HG03045 (cell line): Measurements from ENCODE around the gene LARGE1.

Experiments
- ATAC-seq: cut with Tn5 transposase; IDR thresholded peaks from one replicate; pipeline ENCODE4 v1.9.1; 2021; ENCODE audit warnings: mild to moderate bottlenecking, moderate library complexity; ENCODE audit not compliant: unreplicated experiment

The LARGE1 gene

DNA sequence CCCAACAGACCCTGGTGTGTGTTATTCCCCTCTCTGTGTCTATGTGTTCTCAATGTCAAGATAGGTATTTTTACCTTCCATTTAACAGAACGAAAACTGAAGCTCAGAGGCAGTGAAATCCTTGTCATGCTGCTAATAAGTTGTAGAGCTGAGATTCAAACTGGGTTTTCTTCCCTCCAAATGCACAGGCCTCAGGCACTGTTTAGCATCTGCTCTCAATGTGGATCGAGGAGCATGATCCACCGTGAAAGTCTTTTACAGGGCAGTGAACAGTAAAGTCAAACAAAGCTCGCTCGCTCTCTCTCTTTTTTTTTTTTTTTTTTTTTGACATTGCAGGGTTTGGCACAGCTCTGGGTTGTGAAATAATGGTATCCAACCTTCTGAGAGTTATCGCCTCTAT, 461.1 kb downstream of the LARGE1 start:
- no peak for ATAC-seq

DNA sequence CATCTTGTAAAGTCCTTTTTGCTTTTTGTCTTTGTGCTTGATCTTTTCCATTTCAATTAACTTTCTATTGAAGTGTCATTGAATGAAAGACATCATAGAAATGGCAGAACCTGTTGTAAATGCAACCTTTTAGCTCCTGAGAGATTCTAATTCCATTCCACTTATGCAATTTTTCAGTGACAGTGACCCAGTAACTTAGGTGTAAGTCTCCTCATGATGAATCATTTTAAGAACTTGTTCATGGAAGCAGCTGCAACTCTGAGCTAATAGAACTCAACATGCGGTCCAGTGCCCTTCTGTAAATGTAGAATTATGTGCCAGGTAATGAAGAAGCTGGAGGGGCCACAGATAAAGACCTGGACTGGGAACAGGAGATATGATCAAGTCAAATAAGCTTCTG, 463.8 kb downstream of the LARGE1 start:
- ATAC-seq = no peak

DNA sequence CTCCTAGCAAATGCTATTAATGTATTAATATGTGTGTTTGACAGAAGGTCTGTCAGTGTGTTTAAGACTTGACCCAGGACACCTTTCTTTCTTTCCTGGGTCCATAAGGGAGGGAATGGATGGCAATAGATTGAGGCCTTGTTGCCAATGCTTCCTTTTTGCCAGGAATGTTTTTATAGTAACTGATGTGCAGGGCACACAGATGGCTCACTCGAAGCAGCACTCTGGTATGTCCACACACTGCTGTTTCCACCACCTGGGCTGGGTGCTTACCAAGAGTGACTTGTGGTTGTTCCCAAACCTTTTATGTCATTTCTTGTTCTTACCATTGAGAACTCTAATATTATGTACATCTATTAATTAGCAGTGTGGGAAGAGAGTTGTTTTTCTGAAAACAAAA, 465.2 kb downstream of the LARGE1 start:
- ATAC-seq = no peak

DNA sequence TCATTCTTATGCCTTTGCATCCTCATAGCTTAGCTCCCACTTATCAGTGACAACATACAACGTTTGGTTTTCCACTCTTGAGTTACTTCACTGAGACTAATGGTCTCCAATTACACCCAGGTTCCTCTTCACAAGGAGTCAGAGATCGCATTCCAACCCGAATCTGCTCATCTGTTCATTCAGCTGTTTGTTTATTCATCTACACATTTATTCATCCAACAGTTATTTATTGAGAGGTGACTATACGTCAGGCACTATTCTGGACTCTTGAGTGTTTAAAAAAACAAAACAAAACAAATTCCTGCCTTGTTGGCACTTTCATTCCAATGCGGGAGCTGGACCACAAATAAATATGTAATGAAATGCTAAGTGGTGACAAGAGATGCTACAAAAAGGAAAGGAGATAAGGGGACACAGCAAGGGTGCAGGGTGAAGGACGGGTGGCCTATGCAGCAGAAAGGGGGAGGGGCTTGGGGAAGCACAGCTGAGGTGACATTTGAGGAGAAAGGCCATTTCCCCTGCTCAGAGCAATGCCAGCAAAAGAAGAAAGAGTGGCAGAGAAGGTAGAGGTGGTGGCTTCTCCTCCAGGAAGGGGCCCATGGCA, 468.3 kb downstream of the LARGE1 start:
- no peak for ATAC-seq

DNA sequence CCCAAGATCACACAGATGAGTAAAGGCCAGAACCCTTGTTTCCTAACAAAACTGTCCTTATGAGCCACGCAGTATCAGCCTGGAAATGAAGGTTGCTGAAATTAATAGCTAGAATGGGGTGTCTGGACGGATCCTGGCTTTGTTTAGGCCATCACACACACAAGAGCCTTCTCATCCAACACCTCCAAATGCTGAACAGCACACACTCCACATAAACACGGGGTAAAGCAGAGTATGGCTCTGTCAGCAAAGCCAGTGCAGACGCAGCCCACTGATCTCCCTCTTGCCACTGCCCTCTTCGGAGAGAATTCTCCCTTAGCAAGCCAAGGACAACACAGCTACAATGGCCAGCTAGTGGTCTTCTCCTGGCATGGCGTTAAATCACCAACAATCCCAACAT, 469.5 kb downstream of the LARGE1 start:
- ATAC-seq = no peak

DNA sequence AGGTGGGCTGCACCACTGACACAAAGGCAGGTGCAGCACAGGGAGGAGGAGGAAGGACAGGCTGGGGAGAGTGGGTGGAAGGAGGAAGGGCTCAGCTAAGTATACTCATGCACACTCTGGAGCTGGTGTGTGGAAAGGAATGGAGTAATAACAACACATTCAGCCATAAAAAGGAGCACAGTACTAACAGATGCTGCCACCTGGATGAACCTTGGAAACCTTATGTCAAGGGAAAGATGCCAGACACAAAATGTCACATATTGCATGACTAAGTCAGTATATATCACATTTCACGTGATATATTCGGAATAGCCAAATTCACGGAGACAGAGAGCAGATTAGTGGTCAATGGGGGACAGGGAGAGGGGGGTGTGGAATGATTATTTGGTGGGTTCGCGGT, 472.5 kb downstream of the LARGE1 start:
- no peak for ATAC-seq

DNA sequence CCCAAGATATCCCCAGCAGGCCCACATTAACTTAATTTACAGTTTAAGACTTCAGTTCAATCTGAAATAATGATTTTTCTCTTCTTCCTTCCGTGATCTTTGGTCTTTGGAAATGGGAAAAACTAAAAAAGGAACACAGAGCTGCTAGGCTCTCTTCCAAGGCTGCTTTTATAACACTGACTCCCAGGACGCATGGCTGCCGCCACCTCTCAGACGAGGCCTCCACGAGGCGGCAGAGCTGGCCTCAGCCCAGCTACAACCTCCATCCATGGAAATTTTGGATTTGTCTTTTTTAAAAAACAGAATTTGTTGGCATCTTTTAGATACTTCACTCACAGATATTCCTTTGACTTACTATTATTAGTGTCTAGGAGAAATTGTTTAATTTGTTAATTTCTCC, 476.6 kb downstream of the LARGE1 start:
- ATAC-seq = no peak

DNA sequence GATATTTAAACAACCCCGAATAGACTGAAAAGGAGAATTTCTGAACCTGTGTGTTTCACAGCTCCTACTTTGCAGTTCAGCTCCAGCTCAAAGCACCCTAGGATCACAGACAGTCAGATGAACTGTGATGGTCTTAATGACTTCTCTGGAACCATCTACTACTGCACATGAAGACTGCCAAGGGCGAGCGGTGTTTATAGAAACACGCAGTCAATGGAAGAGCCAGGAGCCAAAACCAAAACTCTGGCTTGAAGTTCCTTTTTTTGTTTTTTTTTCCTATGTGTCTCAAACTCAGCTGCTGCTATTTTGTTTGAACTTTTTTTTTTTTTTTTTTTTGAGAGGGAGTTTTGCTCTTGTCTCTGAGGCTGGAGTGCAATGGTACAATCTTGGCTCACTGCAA, 479.5 kb downstream of the LARGE1 start:
- no peak for ATAC-seq

DNA sequence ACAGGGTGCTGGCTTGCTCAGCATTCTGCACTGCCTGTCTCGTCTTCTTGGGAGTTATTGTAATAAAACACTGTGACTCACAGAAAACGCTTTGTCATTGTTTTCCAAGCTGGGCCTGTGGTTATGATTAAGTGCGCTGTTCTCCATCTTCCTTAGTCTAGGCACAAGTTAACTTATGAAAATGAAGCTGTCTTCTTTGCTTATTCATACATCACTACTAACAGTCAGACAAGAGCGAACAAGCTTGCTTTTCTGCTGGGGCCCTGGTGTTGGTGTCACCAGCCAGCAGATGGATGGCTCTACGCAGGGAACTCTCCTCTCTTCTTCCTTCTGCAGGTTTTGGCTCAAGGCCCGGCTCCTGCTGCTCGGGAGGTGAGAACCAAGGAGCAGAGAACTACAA, 482.0 kb downstream of the LARGE1 start:
- ATAC-seq = no peak

DNA sequence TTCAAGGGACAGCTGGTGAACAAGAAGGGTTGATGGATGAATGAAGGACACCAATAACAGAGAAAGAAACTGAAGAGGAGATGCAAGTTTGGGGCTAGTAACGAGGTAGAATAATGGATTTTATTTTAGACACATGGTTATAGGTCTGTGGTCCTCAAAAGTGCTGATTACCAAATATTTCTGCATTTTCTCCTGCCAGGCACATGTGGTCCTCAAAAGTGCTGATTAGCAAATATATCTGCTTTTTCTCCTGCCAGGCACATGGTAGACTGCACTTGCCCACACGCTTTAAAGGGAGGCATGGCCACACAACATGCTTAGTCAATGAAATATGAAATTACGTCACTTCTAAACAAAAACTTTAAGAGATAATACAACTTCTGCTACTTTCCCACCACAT, 489.0 kb downstream of the LARGE1 start:
- ATAC-seq = no peak

DNA sequence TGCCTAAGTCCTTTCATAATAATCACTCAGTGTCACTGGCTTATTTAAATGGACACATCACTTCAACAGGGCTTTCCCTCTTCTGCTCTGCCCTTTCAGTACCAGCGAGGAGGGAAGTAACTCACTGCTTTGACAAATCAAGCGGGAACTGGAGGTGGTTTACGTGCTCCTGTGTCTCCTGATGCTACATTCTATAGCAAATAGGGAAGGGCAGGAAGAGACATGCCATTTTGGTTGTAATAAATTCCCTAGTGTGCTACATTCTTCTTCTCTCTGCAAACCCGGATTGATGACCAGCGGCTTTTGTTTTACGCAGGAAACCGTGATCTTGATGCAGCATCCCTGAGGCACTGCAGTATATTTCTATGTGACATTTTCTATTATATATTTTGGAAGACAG, 491.0 kb downstream of the LARGE1 start:
- no peak for ATAC-seq

DNA sequence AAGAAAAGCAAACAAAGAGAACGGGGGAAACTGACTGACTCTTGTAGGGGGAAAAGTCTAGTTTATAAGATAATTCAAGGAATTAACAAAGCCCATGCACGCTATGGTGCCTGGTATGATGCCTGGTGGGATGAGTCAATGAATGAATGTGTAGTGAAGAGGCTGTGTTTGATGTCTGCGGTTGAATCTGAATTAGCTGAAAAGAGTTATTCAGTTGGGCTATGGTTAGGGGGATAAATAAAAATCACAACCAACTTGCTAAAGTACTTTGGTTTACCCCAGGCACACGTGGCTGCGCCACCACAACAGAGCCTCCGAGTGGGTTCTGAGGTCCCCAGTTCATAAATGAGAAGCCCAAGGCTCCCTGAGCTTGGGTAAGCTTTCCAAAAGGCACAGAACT, 492.8 kb downstream of the LARGE1 start:
- ATAC-seq = no peak

DNA sequence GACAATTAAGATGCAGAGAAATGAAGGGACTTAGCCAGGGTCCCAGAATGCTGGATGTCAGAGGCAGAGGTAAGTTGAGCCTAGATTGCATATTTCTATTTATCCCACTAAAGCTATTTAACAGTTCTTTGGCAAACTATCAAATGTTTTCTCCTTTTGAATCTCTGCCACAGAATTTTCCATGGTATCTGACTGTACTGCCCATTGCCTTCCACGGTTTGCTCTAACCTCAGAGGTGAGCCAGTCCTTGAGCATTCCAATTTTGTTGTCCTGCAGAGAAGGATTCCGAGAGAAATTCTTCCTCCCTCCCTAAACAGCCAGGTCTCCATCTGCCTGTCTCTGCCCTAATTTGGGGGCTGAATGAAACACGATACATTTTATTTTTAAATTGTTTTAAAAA, 493.8 kb downstream of the LARGE1 start:
- ATAC-seq = no peak

DNA sequence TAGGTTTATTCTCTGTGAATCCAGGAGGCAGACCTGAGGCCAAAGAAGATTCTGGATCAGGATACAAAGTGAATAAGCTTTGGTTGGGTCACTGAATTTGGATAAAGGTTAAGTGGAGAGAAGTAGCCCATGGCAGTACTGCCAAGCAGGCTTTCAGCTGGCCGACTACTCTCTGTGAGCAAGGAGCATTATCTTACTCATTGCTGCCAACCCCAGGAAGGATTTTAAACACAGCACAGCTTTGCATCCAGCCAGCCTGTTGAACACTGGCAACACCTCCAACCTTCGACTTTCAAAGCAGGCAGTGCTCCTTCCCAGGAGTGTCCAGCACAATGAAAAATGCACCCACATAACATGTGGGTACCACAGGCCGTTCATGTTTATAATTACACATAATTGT, 498.4 kb downstream of the LARGE1 start:
- ATAC-seq = no peak

DNA sequence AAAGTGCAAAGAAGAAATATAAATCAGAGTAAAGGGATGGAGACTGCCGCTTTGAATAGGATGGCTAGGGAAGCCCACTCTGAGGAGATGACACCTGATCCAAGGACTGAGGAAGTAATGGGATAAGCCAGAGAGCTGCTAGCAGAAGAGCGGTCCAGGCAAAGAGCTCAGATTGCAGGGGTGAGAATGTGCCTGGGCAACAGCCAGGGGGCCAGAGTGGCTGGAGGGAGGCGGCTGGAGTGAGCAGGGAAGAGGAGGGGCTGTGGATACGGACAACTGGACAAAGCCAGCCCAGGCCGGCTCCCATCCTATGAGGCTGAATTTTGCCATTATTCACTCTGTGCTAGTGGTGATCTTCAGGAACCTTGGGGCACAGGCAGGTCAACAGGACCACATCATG, 501.8 kb downstream of the LARGE1 start:
- no peak for ATAC-seq

DNA sequence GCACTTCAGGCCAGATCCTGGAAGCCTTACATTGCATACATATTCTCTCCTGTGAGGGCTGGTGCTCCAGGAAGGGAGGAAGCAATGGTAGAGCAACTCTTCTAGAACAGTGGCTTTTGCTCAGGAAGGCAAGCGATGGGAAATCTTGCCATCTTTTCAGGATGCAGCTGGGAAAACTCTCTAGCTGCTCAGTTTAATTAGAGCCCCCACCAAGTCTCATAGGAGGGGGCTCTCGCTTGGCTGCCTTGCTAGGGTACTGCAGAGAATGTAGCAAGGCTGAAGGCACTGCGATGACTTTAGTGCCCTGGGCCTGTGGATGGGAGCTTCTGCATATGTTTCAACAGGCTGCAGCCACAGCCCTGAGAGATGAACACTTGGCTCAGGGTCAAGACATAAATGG, 504.9 kb downstream of the LARGE1 start:
- ATAC-seq = no peak

DNA sequence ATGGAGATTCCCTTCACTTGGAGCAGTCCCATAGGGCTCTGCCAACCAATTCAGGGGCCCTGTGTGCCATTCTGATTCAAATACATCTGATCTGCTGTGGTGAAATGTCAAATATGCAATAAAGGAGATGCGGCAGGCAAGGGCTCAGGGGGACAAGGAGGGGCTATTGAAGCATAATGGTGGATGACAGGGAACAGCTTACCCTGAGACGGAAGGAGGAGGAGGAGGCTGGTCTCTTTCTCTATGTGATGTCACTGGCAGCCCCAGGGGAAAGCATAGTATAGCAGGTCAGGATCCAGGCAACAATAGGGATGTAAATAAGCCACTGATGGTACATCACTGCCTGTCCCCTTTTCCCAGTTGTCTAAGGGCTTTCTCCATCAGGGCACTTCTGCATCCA, 511.2 kb downstream of the LARGE1 start:
- no peak for ATAC-seq

DNA sequence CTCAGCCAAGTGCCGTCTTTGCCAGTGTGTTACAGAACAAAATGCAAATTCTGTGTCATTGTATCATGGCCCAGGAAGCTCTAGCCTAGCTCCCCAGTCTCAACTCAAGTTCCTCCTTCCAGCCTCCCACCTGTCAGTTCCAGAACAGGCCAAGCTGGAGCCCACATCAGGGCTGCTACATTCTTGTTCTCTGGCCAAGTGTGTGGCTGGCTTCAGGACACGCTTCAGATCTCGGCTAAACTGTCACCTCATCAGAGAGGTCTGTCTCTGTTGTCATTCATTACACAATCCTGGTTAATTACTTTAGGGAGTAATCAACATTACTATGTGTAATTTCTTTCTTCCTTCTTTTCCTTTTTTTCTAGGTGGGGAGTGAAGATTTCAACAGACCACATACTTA, 515.1 kb downstream of the LARGE1 start:
- no peak for ATAC-seq

DNA sequence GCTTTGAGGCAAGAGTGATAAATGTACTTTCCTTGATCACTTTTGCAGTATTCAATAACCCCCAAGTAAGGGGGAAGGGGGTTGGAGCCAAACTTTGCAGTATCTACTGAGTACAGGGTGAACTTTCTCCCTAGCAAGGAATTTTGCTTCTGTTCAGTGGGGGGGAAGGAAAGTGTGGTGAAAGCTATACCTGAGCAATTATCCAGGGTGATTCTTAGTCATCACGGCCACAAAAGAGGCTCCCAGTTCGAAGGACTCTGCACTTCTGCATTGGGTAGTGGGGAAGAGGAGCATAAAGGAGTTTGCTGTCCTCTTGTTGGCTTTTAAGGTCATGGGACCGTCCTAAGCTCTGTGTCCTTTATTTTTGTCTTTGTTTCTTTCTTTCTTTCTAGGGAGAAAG, 515.6 kb downstream of the LARGE1 start:
- ATAC-seq = no peak

DNA sequence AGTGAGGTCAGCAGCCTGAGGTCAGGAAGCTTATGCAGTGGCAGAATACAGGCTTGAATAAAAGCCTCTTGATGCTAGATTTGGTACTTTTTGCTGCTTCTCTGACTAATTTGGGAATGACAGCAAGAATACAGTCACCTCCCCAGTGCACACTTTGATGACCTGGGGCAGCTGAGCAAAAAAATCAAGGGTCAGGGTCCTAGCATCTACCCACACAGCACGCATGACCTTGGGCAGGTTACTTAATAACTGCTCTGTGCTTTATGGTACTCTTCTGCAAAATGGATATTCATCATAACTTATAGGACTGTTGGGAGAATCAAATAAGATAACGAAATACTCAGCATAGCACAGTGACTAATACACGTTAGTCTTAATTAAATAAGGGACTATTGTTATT, 518.0 kb downstream of the LARGE1 start:
- no peak for ATAC-seq

DNA sequence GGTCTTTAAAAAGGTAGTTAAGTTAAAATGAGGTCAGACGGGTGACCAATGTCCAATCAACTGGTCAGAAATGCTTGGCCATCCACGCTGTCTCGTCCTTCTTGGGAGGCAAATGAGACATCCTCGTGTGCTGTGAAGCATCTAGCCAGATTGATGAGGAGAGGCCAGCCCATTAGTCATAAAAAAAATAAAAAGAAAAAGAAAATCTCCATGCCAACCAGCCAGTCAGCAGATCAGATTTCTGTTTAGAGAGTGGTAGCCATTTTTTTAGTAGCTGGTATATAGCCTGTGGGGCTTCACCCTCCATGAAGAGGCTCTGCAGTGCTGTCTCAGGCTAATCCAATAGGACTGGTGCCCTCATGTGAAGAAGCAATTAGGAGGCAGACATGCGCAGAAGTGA, 519.0 kb downstream of the LARGE1 start:
- ATAC-seq = no peak

DNA sequence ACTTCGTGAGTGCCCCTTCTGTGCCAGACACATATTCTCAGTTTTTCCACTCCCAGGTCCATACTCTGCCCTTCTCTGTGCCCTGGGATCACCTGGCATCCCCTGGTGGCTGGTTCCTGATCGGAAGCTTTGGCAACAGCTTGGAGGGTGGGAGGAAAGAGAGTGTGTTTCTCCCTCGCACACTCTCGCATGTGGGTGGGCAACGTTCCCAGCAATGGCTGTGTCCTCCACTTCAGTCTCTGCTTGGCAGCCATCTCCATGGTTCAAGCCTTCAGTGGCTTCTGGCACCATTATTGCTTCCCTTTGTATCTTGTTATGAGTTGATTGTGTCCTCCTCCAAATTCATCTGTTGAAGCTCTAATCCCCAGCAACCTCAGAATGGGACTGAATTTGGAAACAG, 519.4 kb downstream of the LARGE1 start:
- no peak for ATAC-seq

DNA sequence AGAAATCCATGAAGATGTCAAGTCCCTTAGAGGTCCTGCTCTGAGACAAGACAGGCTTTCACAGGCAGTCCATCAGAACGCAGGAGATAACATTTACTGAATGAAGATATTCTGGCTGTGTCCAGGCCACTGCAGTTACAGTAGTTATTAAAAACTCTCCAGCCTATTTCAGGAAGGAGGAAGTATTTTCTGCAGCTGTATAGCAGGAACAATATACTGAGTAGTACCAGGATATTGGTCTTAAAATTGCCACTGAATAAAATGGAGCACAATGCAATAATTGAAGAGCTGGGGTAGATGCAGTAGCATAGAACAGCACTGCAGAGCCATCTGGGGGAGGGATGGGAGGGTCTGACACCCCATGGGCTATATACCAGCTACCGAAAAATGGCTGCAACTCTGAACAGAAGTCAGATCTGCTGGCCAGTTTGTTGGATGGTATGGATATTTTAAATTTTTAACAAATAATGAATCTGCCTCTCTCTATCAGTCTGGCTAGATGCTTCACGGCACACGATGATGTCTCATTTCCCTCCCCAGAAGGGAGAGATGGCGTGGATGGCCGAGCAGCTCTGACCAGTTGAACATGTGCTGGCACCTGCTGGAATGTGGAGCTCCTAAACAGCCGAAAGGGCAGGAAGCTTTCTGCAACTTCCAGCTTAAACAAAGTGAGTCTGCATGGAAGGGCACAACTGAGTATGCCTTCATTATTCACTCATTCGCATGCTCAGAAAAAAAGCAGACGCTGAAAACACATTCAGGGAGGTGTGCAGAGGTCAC, 520.0 kb downstream of the LARGE1 start:
- no peak for ATAC-seq
